HUDEP-2 (cell line): Measurements from ENCODE around the gene PYGB.

Experiments
- DNase-seq, 76 experiments: peaks; one replicate each; lab custom pipeline; 2025; ENCODE audit not compliant: unreplicated experiment in 76 of 76; lab: John Stamatoyannopoulos, UW

Gene PYGB

GRCh38 chr20:25269057-25269832 lies 21.4 kb downstream of the PYGB start:
- DNase-seq: no peak

DNA sequence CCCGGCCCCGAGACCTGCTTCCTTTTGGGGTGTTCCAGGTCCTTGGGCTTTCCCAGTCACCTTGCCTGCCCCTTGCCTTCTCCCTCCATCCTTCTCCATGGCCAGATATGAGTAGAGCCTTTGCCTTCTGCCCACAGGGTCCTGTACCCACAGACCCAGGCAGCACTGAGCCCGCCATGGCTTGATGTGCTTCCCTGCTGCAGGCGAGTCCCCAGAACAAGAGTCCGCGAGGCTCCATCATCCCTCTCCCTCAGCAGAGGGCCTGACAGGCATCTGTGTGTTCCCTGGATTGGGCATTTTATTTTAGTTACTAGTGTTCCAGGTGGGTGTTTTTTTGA lies 21.9 kb downstream of the PYGB start:
- no peak for DNase-seq

DNA sequence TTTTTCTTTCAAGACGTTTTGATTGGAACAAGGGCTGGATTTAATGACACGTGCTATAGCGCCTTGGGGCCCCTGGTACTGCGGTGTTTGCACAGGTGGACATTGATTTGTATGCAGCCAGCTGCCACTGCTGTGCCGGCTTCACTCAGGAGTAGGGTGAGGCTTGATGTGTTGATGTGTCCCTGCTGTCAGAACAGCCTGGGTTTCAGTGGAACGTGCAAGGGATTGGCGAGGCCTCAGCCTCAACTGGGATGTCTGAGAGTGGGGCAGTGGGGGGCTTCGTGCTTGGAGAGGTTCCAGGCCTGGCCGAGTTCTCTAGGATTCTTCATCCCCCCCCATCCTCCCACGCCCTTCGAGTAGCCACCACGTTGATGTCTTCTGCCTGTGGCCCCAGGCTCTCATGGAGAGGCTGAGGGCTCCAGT lies 23.0 kb downstream of the PYGB start:
- DNase-seq: no peak

- DNase-seq: no peak
These were observed 23.8 kb downstream of the PYGB start for GRCh38 chr20:25271486-25272222.

DNA sequence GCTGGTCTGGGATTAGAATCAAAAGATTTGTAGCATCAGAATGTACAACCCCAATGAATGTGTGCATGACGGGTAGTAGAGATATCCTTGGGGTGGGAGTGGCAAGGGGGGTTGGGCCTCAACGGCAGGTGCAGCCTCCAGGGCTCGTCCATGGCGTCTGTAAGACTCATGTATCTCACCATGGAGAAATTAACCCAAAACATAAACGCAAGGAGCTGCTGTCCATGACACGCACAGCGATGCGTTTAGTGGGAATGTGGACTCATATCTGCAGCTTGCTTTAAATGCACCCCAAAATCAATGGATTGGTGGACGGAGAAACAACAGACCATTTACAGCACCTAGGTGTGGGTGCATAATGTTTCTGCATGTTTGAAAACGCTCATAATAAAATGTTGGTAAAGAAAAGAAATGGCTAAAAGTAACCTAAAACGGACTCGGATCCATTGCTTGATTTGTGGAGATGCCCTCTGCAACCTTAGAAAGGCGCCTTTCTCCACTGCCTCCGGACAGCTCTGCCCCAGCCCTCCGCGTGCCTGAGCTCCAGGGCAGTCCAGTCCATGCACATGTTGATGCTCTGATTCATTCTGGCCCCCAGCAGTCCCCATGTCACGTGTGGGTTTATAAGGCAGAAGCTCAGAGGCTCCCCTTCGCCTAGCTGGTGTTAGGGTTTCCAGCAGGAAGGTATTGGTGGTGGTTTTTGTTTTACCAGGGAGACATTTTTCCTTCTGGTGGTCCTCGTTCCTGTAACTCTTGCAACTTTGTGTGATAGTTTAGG lies 24.5 kb downstream of the PYGB start:
- no peak for DNase-seq

DNA sequence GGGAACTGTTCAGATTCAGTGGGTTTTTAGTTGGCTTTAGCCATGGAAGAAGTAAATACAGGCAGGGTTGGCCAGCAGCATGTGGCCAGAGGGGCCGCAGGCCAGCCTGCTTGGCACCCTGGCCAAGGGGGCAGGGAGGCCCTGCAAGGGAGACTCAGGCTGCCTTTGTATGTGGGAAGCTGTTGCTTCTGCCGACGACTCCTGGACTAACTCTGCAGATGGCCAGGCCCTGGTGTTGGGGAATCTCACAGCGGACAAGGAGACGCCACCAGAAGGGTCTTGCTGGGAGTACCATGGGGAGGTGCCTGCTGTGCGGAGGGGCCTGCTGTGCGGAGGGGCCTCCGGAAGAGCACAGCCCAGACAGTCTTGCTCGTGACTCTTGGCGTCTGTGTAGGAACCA lies 25.2 kb downstream of the PYGB start:
- no peak for DNase-seq

- no peak for DNase-seq
These were observed 25.9 kb downstream of the PYGB start for GRCh38 chr20:25273541-25274358.

DNA sequence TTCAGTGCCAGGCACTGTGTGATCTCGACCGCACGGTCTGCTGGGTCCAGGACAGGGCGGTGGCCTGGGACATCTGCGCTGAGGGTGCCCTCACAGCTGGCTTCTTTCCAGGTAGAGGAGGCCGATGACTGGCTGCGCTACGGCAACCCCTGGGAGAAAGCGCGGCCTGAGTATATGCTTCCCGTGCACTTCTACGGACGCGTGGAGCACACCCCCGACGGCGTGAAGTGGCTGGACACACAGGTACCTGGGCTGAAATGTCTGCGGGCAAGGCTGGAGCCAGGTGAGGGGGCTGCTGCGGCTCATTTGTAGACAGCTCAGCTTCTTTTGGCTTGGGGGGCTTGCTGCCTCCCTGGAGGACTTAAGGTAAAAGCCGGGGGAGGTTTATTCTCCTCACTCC lies 26.6 kb downstream of the PYGB start:
- no peak for DNase-seq

DNA sequence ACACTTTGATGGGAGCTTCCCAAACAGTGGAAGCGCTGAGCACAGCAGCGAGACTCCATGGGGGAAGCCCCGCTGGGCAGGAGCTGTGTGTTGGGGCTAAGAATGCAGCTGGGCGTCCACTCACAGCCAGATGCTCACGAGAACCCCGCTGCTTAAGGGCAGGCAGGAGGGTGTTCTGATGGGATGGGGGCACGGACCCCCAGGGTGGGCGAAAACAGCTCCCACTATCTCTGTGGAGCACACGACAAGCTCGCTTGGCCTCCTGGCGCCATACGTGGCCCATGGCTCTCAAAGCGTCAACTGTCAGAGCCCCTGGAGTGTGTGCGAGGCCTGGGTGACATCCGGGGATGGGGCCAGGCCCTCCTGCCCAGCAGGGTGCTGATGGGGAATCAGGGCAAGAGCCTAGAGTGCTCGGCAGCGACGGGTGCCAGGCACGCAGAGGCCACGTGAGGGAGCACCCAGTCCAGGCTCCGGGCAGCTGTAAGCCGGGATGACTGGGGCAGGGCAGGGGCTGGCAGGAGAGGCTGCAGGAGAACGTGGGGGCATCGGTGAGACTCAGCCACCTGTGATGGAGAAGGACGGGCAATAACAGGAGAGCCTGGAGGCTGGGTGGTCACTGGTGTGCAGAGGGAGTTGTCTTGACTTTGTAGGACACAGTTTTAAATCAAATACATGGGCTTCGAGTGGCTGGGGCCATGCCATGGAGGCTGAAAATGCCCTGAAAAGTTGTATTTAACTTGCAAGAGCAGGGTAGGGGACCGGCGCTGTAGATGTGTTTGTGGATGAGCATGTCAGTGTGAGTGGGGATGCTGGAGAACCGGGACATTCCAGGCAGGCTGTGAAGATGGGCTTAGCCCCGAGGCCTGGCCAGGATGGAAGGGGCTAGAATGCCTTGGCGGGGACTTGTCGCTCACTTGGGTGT lies 27.3 kb downstream of the PYGB start:
- DNase-seq: no peak

DNA sequence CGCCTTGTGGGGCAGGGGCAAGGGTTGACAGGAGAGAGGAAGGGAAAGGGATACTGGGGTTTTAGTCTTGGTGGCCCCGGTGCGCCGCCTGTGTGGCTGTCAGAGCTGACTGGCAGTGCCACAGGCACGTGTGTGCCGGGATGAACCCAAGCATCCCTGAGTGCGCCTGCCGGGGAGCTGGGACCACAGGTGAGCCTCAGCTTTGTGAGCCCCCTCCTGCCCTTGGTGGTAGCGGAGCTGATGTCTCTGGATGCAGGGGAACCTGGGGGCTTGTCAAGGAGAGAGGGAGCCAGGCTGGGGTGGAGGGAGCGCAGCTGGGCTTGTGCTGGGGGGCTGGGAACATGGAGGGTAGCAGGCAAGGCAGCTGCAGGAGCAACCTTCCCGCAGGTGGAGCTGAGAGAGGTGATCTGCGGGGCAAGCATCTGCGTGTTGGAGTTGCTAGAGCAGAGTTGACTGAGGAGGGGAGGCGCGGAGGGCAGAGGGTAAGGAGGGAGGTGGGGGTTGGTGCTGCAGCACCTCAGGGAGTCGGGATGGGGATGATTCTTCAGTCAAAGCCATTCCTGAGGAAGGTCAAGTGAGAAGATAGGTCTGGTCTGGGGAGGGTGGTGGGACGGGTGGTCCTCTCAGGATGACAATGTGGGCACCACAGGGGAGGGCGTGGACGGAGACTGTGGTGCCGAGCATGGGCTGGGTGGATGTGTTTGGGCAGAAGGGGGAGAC lies 28.1 kb downstream of the PYGB start:
- DNase-seq: no peak

DNA sequence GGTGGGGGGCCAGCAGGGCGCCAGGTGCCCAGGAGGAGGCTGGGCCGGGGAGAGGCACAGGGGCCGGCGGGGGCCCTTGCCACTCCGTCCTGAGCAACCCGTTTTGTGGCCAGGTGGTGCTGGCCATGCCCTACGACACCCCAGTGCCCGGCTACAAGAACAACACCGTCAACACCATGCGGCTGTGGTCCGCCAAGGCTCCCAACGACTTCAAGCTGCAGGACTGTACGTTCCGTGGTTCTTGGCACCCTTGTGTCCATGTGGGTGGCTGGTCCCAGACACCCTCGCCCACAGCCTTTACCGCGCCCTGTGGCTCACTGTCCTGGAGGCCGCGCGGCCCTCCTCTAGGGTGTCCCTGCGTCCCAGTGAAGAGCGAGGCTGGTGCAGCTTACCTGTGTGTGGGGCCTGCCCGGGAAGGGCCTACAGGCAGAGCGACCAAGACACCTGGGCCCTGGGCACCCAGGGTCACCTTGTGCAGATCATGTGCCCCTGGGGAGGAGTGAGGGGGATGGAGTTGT lies 28.7 kb downstream of the PYGB start:
- no peak for DNase-seq

DNA sequence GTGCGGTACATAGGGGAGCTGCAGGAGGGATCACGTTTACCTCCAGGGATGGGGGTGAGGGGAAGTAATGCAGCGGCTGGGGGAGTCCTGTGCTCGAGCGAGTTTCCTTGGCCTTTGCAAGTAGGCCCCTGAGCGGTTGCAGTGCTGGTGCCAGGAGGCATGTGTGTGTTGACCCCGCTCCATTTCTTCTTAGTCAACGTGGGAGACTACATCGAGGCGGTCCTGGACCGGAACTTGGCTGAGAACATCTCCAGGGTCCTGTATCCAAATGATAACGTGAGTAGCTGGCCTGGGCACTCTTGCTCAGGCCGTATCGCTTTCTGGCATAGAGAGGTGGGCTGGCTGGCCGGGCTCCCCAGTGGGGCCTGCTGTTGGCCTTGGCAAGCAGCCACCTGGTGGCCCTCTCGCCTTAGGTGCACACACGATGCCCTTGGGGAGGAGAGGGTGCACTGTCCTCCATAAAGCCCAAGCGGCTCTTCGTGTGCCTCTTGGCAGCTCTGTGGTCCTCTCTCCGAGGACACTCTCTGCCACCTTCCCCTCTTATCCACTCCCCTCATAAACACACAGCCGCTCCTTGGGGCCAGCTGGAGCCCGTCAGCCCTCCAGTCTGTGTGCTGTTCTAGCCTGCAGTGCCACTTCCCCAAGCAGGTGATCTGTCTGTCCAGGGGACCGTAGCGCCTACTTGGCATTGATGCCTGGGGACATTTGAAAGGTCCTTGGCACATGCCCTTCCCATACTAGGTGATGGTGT lies 29.3 kb downstream of the PYGB start:
- DNase-seq: no peak

GRCh38 chr20:25277941-25278521 lies 30.1 kb downstream of the PYGB start:
- DNase-seq: no peak

DNA sequence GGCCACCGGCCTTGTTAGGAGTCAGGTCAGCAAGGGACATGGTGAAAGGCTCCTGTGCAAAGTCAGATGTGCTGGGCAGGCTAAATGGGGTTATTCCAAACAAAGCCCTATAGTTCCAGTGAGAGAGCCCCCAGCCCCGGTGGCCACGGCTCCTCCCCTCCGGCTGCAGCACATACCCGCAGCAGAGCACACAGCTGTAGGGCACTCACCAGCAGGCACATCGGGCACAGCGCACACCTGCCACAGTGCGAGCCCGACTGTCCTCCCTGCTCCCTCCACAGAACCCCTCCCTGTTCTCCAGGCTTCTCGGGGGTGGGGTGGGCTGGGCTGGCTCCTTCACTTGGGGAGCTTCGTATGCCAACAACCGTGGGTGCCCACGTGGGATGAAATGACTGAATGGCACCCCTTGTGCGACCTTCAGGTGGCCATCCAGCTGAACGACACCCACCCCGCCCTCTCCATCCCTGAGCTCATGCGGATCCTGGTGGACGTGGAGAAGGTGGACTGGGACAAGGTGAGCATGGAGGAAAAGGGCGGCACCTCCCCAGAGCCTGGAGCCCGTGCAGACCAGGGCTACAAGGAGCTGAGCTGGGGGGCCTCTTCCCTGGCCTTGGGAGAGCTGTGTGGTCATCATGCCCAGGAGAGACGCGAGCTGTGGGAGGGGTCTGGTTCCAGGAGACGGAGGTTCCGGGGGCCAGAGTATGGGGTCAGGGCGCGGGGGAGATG lies 30.9 kb downstream of the PYGB start:
- DNase-seq: no peak

DNA sequence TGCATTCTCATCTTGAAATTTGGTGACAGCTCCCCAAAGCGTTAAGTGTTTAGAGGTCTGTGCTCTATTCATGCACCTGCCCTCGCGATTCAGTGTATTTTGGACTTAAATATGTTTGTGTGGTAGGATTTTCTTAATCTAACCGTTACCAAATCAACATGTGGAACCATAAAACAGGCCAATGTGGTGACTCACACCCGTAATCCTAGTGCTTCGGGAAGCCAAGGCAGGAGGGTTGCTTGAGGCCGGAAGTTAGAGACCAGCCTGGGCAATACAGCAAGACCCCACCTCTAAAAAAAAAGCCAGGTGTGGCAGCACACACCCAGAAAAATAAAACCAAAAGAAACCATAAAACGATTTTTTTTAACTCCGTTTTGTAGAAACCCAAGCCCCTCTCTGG lies 31.5 kb downstream of the PYGB start:
- no peak for DNase-seq

GRCh38 chr20:25280051-25280573 lies 32.2 kb downstream of the PYGB start:
- no peak for DNase-seq
